GM18520 (cell line): Measurements from ENCODE around the gene TMEM119.
"Not testable (repeated sequence)": the region's sequence is repeated elsewhere in the genome, so short reads cannot be mapped to it uniquely, and the experiment has no call there.

ENCODE experiments used
- ATAC-seq: cut with Tn5 transposase; IDR thresholded peaks from one replicate; pipeline ENCODE4 v1.9.1; 2021; ENCODE audit not compliant: unreplicated experiment

Gene TMEM119

DNA sequence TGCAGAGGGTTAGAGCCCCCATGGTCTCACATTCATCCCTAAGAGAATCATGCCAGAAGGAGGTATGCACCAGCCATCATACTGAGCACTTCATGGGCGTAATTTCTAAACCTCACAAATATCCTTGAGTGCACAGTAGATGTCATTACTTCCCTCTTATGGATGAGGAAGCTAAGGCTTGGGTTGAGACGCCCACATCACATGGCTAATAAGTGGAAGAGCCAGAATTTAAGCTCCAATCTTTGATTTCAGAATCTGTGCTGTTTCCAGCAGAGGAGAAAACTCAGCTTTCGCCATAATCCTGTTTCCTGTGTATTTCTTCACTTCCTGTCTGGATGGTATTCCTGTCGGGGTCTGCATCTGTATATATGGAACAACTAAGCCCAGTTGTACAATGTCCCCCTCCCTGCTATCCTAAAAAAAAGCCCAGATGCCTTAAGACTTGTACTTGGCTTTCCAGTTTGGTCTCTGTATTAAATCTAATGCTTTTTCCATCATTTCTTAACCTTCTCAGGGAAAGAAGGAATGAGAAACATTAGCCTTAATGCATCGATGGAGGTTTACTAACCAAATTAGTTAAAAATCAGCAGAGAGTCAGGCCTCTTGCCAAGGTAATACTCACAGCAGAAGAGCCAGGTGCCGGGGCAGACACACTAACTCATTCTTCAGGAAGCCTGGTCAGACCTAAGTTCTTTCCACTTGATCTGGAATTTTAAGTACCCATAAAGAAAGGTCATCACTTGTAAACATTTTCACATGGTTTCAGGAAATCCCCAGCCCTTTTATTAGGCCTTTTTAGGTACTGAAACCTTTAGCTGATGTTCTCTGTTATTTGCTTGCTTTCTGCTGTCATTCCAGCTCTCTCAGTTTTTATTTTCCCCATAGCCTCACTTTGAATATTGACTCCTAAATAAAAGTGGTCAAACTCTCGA lies 30.2 kb downstream of the TMEM119 start:
- no peak for ATAC-seq

DNA sequence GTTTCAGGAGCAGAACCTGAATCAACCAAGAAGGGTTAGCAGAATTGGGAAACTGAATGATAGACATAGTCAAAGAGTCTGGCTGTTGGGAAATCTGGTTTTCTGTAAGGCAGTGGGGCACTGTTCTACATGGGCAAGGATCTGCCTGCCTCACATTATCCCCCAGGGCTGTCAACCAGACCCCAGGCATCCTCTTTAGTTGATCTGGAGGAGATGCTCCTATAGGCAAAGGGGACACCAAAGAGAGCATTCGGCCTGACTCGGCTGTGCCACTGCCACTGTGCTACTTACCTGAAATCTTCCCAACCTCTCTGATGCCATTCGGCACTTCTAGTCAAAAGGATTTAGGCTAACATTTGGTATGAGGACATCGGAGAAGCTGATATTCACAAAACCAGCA lies 31.4 kb downstream of the TMEM119 start:
- ATAC-seq, result no peak

DNA sequence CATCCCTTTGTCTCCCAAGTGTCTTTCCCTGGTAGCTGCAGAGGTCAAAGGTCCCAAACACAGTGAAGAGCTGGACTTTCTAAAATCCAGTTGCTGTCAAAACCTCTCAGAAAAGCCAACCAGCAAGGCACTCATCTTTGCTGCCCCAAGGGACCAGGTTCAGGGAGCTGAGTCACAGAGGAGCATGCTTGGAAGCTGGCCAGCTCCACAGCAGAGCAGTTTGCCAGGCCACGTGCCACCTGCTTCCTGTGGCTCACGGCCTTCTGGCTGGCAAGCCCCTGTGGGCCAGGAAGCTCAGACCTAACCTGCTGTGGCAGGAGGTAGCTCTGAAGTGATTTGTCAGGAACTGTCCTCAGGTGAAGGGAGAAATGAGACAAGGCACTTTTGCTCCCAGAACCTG lies 31.9 kb downstream of the TMEM119 start:
- ATAC-seq, result no peak

DNA sequence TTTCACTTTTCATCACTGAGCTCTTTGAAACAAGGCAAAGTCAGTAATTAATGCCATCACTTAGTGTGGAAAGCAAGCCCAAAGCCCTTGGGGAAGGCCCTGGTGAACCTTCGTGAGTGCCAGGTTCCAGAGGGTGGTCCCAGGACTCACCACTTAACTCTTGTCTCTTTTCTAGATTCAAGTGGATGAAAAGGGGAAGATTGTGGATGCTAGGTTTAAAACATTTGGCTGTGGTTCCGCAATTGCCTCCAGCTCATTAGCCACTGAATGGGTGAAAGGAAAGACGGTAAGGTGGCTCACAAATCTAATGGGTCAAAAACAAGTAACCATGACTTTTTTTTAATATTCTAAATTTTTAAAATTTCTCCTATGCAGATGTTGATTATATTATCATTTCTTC lies 32.7 kb downstream of the TMEM119 start:
- no peak for ATAC-seq

DNA sequence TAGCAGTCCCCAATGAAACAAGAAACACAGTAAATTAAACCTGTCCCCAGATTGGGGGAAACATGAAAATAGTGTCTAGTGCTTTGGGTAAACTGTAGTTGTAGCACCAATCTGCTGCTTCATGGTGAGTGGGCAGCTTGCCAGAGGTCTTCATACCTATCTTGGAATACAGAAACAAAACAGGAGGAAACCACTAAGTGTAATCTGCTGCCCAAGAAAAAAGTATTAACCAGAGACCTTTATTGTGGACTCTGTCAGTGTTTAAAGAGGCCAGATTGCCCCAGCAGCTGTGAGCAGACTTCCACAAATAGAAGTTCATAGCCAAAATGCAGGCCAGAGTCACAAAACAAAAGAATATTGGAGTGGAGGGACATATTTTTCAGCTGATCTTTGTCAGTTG lies 33.2 kb downstream of the TMEM119 start:
- ATAC-seq, result no peak

DNA sequence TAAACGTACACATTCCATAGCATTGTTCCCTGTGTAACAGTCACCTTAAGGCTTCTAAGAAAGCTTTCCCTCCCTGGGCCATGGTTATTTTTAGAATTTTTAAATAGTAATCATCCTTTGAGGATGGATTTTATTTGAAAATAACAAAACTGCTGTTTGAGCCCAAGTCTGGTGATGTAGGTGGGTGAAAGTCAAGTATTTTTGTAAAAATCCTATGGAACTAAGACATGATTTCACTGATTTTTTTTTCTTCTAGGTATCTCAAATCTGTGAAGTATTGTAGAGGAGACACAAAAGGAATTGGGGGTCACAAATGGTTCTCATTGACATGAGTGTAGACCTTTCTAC lies 34.1 kb downstream of the TMEM119 start:
- no peak for ATAC-seq

DNA sequence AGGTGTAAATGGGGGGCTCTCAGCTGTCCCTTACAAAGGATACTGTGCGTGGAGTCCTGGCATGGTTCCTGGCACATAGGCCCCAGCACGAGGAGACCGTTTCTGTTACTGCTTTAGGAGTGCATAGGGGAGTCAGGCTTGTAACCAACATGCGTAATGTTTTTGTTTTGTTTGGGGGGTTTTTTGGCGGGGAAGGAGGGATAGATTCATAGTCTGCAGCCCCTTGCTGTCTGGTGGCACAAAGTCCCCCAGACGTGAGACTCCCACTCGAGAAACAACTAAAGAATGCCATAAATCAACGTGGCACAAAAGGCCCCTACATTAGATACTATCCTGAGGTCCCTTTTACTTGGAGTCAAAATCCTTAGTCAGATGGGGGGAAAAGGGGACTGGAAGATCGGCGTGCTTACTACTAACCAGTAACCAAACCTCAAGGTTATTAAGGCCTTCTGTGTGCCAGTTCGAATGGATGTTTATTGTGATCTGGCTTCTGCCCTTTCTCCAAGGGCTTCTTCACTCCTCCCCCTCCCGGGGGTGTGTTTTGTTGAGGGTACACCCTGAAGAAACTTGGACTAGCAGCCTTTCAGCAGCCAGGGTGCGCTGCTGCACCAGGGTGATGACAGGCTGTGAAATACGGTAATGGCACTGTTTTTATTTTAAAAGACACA lies 34.6 kb downstream of the TMEM119 start:
- peak; percentile 34 for ATAC-seq

DNA sequence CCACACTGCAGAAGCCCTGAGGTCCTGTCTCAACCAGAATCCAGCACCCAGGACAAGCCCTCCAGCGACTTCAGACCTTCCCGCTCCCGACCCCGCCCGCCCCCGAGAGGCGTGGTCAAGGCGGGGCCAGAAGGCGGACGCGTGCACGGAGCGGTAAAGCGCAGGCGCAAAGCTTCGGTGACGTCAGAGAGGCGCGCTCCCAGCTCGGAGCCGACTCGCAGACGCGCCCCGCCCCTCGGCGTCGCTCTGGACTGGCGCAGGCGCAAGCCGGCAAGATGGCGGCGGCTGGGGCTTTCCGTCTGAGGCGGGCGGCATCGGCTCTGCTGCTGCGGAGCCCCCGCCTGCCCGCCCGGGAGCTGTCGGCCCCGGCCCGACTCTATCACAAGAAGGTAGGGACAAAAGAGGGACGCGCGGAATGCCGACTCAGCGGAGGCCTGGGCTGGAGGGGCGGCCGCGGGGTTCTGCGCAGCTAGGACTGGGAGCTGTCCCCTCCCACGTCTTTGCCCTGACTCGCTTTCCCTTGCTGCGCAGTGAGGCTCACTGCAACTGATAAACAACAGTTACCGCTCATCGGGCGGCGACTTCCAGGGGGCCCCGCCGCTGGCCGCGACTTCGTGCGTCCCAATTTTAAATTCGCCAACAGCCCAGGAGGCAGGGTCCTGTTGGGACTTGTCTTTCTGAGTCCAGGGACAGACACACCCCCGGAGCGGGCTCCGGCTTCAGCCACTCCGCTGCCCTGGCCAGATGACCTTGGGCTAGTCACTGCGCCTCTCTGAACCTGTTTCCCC lies 35.3 kb downstream of the TMEM119 start, which contains the start of gene ISCU:
Gene ISCU (plus strand): TSS at position 249 of the 788 bp plus-strand sequence. CDS start 27 bp downstream, at position 276.
- peak; percentile 47 for ATAC-seq

DNA sequence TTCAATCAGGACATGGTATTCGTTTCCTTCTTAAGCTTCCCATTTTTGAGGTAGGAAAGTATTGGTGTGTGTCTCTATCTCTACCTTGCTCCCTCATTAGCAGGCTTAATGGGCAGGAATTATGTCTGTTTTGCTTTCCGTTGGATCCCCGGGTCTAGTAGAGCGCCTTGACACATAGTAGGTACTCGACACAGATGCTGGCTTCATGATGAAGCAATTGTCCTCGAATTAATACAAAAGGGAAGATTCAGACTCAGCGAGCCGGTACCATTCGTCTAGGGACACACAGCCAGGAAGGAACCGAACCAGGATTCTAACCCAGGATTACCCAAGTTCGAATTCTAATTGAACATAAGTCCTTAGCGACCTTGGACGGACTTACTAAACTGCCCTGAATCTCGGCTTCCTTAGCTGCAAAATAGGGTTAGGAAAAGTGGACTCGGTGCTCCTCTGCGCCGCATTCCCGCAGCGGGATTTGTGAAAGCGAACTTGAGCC lies 36.0 kb downstream of the TMEM119 start:
- no peak for ATAC-seq

DNA sequence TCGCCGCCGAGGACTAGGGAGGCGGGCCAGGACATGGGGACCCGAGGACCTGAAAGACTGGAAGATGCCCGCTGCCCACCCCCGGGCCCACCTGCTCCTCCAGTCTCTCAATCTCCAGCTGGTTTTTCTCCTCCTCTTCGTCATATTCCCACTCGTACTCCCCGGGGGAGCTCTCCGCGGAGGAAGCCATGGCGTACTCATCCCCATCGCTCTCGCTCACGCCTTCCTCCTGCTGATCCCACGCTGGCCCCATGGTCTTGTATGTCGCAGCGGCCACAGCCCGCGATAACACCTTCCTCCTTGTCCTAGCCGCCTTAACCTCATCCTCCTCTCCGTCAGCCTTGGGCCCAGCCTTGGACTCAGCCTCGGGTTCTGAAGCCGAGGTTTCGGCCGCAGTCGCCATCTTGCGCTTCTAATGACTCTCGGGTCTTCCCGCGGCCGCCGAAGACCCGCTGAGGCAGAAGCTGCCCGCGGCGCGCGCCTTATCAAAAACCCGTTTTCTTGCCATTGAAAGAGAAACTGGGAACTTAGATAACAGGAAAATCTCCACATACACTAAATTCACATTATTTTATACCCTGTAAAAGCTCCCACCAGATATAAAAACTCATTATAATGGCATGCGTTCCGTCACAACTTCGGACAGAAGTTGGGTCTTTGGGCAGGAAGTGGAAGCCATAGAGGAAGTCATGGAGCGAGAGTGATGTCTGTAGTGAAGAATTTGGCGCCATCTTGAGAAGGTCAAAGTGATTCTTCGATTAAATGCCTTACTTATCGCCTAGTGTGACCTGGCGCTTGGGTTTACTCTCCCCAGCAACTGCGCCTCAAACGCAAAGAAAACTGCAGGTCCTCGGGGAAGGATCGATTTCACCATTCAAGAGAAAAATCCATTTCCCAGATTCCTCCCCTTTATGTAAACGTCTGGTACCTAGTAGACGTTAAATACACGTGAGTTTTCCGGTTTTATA lies 36.8 kb downstream of the TMEM119 start, which contains the start of gene SART3:
Gene SART3 (minus strand): TSS at position 422 of the 968 bp plus-strand sequence. CDS start 19 bp downstream, at position 403.
- ATAC-seq, result peak; percentile 28

DNA sequence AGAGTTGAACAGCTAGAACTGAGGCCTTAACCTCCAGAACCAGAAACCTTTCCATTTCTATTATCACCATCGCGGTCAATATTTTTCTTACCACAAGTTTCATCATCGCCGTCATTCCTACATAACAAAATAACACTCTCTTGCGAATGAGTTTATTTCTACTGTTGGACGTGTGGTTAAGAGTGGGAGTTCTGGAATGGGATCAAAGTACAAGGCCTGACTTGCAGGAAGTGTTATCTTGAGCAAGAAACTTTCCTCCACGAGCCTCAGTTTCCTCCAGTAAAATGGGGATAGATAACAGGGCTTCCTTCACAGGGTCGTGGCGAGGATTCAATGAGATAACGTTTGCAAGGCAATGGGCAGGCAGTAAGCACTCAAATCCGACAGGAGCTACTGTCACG lies 37.6 kb downstream of the TMEM119 start:
- no peak for ATAC-seq

DNA sequence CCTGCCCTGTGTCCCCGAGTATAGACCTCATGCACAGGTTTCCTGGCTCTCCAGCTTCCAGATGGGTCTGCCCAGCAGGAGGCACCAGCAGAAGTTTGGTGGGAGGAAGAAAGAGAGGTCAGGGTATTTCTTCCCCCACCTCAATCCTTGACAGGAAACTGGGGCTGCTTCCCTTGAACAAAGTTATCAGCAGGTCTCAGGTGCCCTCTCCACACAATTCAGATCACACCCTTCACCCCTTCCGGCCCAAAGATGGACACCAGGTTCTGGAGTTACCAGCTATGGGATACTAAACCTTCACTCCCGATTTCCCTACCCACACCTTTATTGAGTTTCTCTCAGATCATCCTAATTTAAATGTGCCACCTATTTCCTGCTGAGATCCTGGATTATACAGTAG lies 38.1 kb downstream of the TMEM119 start:
- no peak for ATAC-seq

DNA sequence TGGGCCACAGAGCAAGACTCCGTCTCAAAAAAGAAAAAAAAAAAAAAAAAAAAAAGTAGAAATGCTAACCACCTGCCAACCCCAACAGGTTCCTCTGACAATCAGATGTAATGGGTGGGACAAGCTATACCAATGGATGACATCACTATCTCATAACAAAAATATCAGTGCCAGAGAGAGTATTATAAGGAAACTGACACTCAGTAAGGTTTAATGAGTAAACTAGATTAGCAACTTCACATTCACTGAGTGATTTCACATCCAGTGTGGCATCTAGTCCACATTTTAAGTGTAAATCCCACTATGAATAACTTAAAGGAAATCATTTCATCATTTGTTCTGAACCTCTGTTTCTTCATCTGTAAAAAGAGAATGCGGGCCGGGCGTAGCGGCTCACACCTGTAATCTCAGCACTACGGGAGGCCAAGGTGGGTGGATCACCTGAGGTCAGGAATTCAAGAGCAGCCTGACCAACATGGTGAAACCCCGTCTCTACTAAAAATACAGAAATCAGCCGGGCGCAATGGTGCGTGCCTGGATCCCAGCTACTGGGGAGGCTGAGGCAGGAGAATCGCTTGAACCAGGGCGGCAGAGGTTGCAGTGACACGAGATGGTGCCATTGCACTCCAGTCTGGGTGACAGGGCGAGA lies 38.8 kb downstream of the TMEM119 start:
- ATAC-seq, result no peak

DNA sequence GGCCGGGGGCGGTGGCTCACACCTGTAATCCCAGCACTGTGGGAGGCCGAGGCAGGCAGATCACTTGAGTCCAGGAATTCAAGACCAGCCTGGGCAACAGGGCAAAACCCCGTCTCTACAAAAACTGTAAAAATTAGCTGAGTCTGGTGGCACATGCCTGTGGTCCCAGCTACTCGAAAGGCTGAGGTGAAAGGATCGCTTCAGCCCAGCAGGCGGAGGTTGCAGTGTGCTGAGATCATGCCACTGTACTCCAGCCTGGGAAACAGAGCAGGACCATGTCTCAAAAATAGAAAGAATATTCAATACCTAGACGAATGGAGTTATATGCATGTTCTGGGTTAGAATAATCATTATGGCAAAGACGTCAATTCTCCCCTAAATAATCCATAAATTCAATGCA lies 42.5 kb downstream of the TMEM119 start:
- not testable (repeated sequence) for ATAC-seq

DNA sequence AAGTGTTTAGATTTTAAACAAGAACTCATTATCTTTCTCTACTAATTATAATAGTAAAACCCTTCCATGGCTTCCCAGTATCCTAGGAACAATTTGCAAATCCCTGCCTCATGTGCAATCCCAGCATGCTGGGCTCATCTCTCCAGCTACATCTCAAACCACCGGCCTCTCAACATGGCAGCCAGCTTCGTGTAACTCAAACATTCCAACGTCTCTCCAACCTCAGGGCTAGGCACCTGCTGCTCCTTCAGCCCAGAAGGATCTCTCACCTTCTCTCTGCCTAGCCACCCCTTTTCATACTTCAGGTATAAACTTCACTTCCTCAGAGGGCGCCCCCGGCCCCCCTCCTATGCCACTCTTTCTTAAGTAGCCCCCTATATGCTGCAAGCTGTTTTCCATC lies 44.1 kb downstream of the TMEM119 start:
- no peak for ATAC-seq

DNA sequence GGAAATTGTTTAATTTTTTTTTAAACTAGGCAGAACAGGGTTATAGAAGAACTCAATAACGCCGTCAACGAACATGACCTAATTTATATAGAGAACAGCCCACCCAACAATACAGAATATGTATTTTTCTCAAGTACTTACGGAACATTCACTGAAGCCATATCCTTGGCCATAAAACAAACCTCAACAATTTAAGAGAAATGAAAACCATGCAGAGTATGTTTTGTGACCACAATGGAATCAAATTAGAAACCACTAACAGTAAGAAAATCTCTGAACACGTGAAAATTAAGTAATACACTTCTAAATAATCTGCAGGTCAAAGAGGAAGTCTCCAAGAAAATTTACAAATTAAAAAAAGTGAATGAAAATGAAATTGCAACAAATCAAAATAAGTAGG lies 46.3 kb downstream of the TMEM119 start:
- ATAC-seq, result no peak

DNA sequence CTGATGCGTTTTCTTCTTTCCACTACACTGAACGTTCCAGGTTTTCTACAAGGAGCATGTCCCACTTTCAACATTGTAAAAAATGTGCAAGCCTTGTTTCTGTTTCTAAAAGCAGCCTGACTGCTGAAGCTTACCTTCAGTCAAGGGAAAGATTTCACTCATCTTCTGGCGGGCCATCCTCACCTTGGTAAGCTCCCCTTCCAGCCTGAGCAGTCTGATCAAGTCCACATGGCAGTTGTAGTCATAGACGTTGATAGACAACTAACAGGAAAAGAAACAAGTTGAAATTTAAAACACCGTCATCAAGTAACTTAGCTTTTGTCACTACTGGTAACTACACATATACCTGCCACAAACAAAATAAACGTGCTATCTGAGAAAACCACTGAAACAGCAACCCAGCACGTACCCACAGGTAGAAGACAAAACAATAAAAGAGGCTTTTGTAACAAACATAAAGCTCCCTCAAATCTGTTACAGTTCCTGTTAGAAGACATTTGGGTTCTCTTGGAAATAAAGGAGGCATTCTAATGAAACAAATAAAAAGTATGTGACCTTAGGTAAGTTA lies 48.8 kb downstream of the TMEM119 start:
- no peak for ATAC-seq

DNA sequence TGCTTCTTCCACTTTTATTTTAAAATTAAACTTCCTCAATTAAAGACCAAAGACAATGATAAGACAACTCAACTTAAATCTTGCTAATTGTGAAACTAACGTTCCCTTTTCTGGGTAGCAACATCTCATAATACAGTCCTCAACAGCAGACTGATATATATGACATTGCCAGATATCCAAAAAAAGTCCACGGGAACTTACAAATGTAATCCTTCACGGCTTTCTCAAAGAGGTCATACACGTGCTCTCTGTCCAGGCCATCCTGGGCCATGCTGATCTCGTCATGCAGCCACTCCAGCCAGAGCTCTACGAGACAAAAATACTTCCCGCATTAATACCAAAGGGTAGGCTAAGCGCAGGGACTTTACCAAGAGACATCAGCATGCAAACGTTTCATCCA lies 50.2 kb downstream of the TMEM119 start:
- no peak for ATAC-seq

DNA sequence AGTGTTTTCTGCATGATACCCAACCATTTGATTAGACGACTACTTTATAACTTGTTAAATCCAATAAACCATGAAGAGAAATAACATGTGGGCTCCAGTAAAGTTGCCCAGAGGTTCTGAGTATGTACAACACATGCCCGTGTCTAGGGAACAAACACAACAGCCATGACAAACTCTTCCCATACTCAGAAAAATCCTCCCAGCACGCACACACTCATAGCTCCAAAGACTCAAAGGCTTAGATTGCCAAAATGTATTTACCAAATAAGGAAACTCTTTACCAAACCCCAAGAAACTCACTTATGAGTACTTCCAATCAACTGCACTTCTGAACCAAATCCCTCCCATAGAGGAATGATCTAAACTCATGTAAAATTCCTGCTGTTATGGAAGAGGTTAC lies 54.2 kb downstream of the TMEM119 start:
- ATAC-seq, result no peak
